Right lobe of liver (tissue), 6 donors: ENCODE results near the gene UBXN11. TPM values are rescaled to one million over a fixed set of nuclear protein-coding genes. Genes with fewer than 3 reads are reported as not detected.

Source experiments
- ATAC-seq, 4 donors: fragments of 200-7000 bp; cut with Tn5 transposase; one replicate each; pipeline ENCODE4 v1.9.1; 2020; ENCODE audit warnings: mild to moderate bottlenecking in 4 of 4, moderate library complexity in 4 of 4
- DNase-seq, 3 donors: peaks; one replicate each; pipeline ENCODE4 v3.0.0-alpha.2; 2020
- H3K27ac ChIP-seq, 3 donors: fragments of 200-600 bp; one replicate each; pipeline ENCODE4 v1.8.0; 2022
- H3K27me3 ChIP-seq, 2 donors: fragments of 200-600 bp; one replicate each; pipeline ENCODE4 v1.8.0; 2022
- H3K36me3 ChIP-seq, 4 donors: fragments of 200-600 bp; sonication (generic) in 1 of 4; one replicate each; pipeline versions ENCODE4 v1.5.1 to v1.8.0; 2017 to 2022; ENCODE audit warnings: control low read depth in 1 of 4
- H3K4me1 ChIP-seq, 4 donors: fragments of 200-600 bp; sonication (generic) in 1 of 4; one replicate each; pipeline versions ENCODE4 v1.5.1 to v1.8.0; 2017 to 2022; ENCODE audit warnings: control low read depth in 1 of 4
- H3K4me3 ChIP-seq, 3 donors: fragments of 200-600 bp; one replicate each; pipeline ENCODE4 v1.8.0; 2022
- H3K9me3 ChIP-seq, 4 donors: fragments of 200-600 bp; sonication (generic) in 1 of 4; one replicate each; pipeline versions ENCODE4 v1.5.1 to v1.8.0; 2017 to 2022; ENCODE audit warnings: control low read depth in 1 of 4
- POLR2A ChIP-seq: fragments of 450-650 bp; IDR thresholded peaks from one replicate; pipeline ENCODE4 v1.6.1; 2017; ENCODE audit warnings: antibody characterized with exemption, mild to moderate bottlenecking
- WGBS: methylation state at CpG from one replicate; pipeline ENCODE4 v1.1.6; 2018; ENCODE audit warnings: low coverage, low lambda C conversion rate; ENCODE audit not compliant: insufficient coverage; ENCODE audit errors: missing lambda C conversion rate; 5-methylcytosine and 5-hydroxymethylcytosine counted together
- intact Hi-C, 2 donors: fragments of 100-400 bp; cut with DNase I; formaldehyde crosslinking; loops; one replicate each; pipeline versions ENCODE4 v1.11.2 to v1.14.1; 2022
- total RNA-seq, 6 experiments: library from RNA; depleted of rRNA in 2 of 6; stranded (reverse); fragments of >200 nt in 2 of 6; fragmentation: NEBNext Ultra II Directional in 3 of 6; extraction: Animal tissue kit (Norgen Biotek cat#: 25700) in 3 of 6; gene quantifications; one replicate each; pipeline versions ENCODE4 v1.1.0 to v1.2.4, GENCODE V29; 2016 to 2023
- TF ChIP-seq, protein P1 (sequence below), 4 donors: fragments of 200-600 bp in 3 of 4; fragments of 450-650 bp in 1 of 4; IDR thresholded peaks; one replicate each; pipeline versions ENCODE4 v1.5.1 to v1.8.0; 2016 to 2022; ENCODE audit warnings: antibody characterized with exemption in 4 of 4, mild to moderate bottlenecking in 2 of 4
- donor health status: DM: no; HTN: yes; CAD: no.
- donor health status: DM: no; HTN: no; CAD: no.
- donor health status: DM: no; HTN: no; CAD: no.
- donor health status: DM: no; HTN: yes; CAD: no.
- donor health status: DM: no; HTN: yes; CAD: no.

The UBXN11 gene
- total RNA-seq, 6 experiments from 2014 or later, result 4.3 to 11.3 (median 7.0) TPM

DNA sequence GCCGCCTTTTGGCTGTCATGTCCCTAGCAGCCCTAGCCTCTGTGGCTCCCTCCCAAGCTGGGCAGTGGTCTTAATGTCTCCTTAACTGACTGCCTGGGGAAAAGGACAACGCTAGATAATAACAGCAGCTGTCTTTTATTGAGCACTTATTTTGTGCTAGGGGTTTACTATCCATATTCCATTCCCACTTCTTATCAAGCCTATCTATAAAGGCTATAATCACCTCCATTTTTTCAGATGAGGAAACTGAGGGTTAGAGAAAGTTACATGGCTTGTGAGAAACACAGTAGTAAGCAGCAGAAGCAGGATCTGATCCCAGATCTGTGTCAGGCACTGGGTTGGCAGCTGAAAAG lies 20.4 kb downstream of the UBXN11 start:
- intact Hi-C loops, result loop anchor here in 1 of 2 donors (10.0 kb wide), 1 partner anchor 79 kb away; no protein-coding TSS in a partner anchor
- H3K4me3 ChIP-seq, result no peak overlapping the region
- H3K9me3 ChIP-seq, result no peaks in the 10 kb centered on the region
- ATAC-seq, result no peak
- 100% methylated on average over 1 of the region's 2 CpGs for WGBS
- no peak overlapping the region for H3K27ac ChIP-seq
- no peaks in the 10 kb centered on the region for H3K36me3 ChIP-seq
- H3K4me1 ChIP-seq, result peaks cover 0 to 10% (median 0%) of the 10 kb centered on the region in 4 donors
- no peaks in the 10 kb centered on the region for H3K27me3 ChIP-seq
- no peak for DNase-seq
- TF ChIP-seq, protein P1, sequence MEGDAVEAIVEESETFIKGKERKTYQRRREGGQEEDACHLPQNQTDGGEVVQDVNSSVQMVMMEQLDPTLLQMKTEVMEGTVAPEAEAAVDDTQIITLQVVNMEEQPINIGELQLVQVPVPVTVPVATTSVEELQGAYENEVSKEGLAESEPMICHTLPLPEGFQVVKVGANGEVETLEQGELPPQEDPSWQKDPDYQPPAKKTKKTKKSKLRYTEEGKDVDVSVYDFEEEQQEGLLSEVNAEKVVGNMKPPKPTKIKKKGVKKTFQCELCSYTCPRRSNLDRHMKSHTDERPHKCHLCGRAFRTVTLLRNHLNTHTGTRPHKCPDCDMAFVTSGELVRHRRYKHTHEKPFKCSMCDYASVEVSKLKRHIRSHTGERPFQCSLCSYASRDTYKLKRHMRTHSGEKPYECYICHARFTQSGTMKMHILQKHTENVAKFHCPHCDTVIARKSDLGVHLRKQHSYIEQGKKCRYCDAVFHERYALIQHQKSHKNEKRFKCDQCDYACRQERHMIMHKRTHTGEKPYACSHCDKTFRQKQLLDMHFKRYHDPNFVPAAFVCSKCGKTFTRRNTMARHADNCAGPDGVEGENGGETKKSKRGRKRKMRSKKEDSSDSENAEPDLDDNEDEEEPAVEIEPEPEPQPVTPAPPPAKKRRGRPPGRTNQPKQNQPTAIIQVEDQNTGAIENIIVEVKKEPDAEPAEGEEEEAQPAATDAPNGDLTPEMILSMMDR (IDR thresholded peaks at IDR 0.05), result no peak
- TF ChIP-seq POLR2A, result no peak

DNA sequence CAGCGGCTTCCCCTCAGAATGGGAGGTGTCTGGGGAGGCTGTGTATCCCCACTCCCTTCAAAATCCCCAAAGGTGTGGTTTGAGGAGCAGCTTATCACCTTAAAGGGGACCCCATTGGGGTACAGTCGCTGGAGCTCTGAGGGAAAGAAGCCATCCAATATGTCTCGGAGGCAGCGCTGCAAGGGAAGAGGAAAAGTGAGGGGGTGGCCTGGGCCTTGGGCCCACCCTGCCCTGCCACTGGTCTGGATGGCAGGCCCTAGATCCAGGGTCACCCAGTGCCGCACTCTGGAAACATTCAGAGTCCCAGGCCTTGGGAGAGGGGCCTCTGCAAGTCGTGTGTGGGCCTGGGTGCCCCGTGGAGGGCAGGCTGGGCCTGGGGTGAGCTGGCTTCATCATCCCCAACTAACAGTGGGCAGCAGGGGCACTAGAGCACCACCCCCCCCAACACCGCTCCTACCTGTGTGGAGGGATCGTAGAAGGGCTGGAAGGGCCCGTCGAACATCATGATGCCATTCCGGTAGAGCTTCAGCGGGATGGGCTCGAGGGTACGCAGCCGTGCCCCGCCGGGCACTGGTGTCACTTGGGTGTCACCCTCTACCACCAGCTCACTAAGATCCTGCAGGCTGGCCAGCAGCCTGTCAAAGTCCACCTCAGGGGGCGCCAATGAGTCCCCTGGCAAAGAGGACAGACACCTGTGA lies 20.9 kb downstream of the UBXN11 start:
- no peak for TF ChIP-seq POLR2A
- TF ChIP-seq, protein P1 (IDR thresholded peaks at IDR 0.05), result peak; percentile 15 to 26 (median 20)
- peak in 1 of 3 donors; percentile 49 for DNase-seq

DNA sequence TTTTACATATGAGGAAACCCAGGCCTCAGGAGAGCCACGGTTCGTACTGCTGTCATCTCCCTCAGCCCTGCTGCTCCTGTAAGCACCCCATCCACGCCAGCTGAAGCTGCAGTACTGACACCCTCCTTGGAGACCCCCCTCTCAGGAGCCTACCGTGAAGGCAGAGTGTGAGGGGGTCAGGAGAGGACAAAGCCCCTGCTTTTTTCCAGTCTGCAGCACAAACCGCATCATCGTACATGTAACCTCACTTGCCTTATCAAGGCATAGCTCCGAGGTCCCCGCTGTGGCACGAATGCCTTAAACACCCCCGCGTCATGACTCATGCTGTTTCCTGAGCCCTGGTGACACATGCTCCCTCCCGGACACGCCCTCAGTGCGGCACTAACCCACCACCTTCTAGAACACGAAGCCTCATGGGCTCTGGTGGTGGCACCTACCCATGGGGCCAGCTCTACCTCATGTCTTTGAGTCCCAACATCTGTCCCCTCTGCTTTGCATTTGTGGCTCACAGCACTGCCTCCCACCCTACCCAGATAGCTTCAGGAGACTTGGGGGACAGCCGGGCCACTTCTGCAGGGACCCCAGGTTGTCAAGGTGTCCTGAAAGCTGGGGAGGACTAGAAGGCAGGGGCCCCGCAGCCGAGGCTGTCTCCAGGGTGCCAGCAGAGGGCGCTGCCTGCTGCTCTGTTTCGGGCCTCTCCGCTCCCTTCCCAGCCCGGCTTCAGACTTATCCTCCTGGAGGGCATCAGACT lies 21.7 kb downstream of the UBXN11 start:
- H3K4me3 ChIP-seq, result no peak overlapping the region
- ATAC-seq, result peak; percentile 45 to 59 (median 48)
- peak in 2 of 3 donors; percentile 65 to 71 for DNase-seq
- peak overlapping the region in 1 of 3 donors; percentile 4 for H3K27ac ChIP-seq
- no peaks in the 10 kb centered on the region for H3K9me3 ChIP-seq
- no peaks in the 10 kb centered on the region for H3K36me3 ChIP-seq
- intact Hi-C loops, result loop anchor here (5.0 to 10.0 kb wide), 2 partner anchors 38 to 80 kb away; no protein-coding TSS in a partner anchor
- TF ChIP-seq, protein P1 (IDR thresholded peaks at IDR 0.05), result peak; percentile 66 to 78 (median 71)
- TF ChIP-seq POLR2A, result no peak
- H3K4me1 ChIP-seq, result peaks cover 0 to 10% (median 0%) of the 10 kb centered on the region in 4 donors
- 42% methylated on average over 10 of the region's 22 CpGs for WGBS
- no peaks in the 10 kb centered on the region for H3K27me3 ChIP-seq

More for the DNA sequence above, 20.9 kb downstream of the UBXN11 start:
- peak overlapping the region in 1 of 3 donors; percentile 4 for H3K27ac ChIP-seq
- no peak for ATAC-seq
- H3K36me3 ChIP-seq, result no peaks in the 10 kb centered on the region
- intact Hi-C loops, result loop anchor here in 1 of 2 donors (10.0 kb wide), 1 partner anchor 79 kb away; no protein-coding TSS in a partner anchor
- no peaks in the 10 kb centered on the region for H3K27me3 ChIP-seq
- no peaks in the 10 kb centered on the region for H3K9me3 ChIP-seq
- no peak overlapping the region for H3K4me3 ChIP-seq
- 80% methylated on average over 3 of the region's 19 CpGs for WGBS
- peaks cover 0 to 10% (median 0%) of the 10 kb centered on the region in 4 donors for H3K4me1 ChIP-seq

DNA sequence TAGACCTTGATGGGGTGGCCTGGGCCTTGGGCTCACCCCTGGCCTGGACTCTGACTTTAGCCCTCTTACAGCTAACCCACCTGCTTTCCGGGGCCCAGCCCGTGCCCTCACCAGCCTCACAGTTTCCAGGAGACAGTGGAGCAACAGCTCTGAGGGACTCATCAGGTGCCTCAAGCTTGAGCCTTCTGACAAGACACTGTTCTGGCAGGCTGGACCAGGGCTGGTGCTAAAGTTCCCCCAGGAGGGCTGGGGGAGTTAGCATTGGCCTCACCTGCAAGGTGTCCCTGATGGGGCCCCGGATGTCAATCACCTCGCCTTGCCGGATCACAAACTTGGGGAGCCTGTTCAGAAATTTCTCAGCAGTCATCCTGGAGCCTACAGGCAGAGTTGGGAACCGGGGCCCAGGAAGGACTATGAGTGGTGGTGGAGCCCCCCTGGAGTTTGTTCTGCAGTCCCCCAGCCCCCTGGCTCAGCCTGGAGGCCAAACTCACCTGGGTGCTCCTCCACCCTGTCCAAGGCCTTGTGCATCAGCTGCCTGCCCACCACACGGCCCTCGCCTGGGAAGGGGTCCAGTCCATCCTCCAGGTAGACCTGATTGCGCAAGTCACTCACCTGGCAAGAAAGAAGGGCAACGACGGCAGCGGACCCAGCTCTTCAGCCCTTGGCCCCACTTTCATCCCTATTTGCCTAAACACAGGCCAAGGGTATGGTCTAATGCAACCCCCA lies 22.4 kb downstream of the UBXN11 start:
- Histone ChIP-seq H3K27ac (no peak overlapping the region), H3K27me3 (no peaks in the 10 kb centered on the region), H3K9me3 (no peaks in the 10 kb centered on the region), H3K36me3 (no peaks in the 10 kb centered on the region), H3K4me1 (peaks cover 0 to 15% (median 3%) of the 10 kb centered on the region in 4 donors), H3K4me3 (no peak overlapping the region)
- WGBS, result 47% methylated on average over 4 of the region's 12 CpGs
- TF ChIP-seq POLR2A, result no peak
- intact Hi-C loops, result loop anchor here (5.0 to 10.0 kb wide), 2 partner anchors 38 to 81 kb away; no protein-coding TSS in a partner anchor
- ATAC-seq, result no peak
- no peak for DNase-seq
